HepG2 (cell line): ENCODE measurements around the gene IL1RL2. TPM values are rescaled to one million over a fixed set of nuclear protein-coding genes. Genes with fewer than 3 reads are reported as not detected.

ENCODE experiments used
- ATAC-seq: fragments of 200-7000 bp; cut with Tn5 transposase; 3 replicates; pipeline ENCODE4 v1.9.1; 2020; ENCODE audit warnings: mild to moderate bottlenecking, moderate library complexity
- BruUV-seq: library from RNA; stranded (reverse); fragments of 400-500 nt; replicated peaks from 2 replicates; lab custom pipeline; 2021; lab: Mats Ljungman, UMichigan
- CTCF ChIA-PET: fragments of 300-600 bp; formaldehyde crosslinking; extraction: SDS; loops from one replicate; lab custom pipeline; 2021; ENCODE audit warnings: low total read pairs, inconsistent platforms, low intra/inter-chr PET ratio; lab: Yijun Ruan, JAX
- POLR2A ChIA-PET: fragments of 350-600 bp; sonication (Branson Sonifier 250); formaldehyde crosslinking; loops from one replicate; lab custom pipeline; 2020; ENCODE audit warnings: antibody characterized with exemption, inconsistent platforms; lab: Yijun Ruan, JAX
- DNase-seq: peaks from one replicate; pipeline ENCODE4 v3.0.0-alpha.2; 2015; ENCODE audit warnings: low spot score
- FAIRE-seq: peaks from 3 replicates; lab custom pipeline; 2011; peaks lifted over from hg19 to GRCh38; lab: Jason Lieb, UNC
- H2AFZ ChIP-seq: one replicate; pipeline ENCODE4 v1.6.1; 2011; ENCODE audit warnings: low read length, inconsistent platforms
- H3K27ac ChIP-seq: fragments of 300-600 bp; 3 replicates; pipeline ENCODE4 v1.8.0; 2011; ENCODE audit warnings: mixed run types, mild to moderate bottlenecking, mixed read lengths, low read length, inconsistent platforms; ENCODE audit not compliant: insufficient read depth; ENCODE audit errors: extremely low read length
- H3K27me3 ChIP-seq, 2 experiments: fragments of 200-600 bp in 1 of 2; 2 replicates in 1 of 2; 3 replicates in 1 of 2; pipeline versions ENCODE4 v1.6.0 to v1.8.0; 2011; ENCODE audit warnings: low read length in 2 of 2, mild to moderate bottlenecking in 2 of 2, moderate library complexity in 2 of 2, inconsistent platforms in 1 of 2; ENCODE audit not compliant: insufficient read depth in 2 of 2, control insufficient read depth in 1 of 2
- H3K36me3 ChIP-seq, 2 experiments: fragments of 200-600 bp in 1 of 2; replicated peaks in 1 of 2; 2 replicates in 1 of 2; 3 replicates in 1 of 2; pipeline versions ENCODE4 v1.5.1 to v1.8.0; 2011; ENCODE audit warnings: low read length in 2 of 2, inconsistent platforms in 1 of 2; ENCODE audit not compliant: insufficient read depth in 2 of 2, control insufficient read depth in 1 of 2
- H3K4me1 ChIP-seq: 2 replicates; pipeline ENCODE4 v1.5.1; 2012; ENCODE audit warnings: low read length, inconsistent platforms; ENCODE audit not compliant: insufficient read depth
- H3K4me2 ChIP-seq: 2 replicates; pipeline ENCODE4 v1.6.0; 2011; ENCODE audit warnings: low read depth, low read length, inconsistent platforms
- H3K4me3 ChIP-seq, 3 experiments: fragments of 200-600 bp in 1 of 3; sonication (generic), shearing (Covaris generic) in 1 of 3; replicated peaks in 1 of 3; 2 replicates each; pipeline ENCODE4 v1.5.1; 2011 to 2016; ENCODE audit warnings: low read length in 3 of 3, inconsistent platforms in 2 of 3, low read depth in 2 of 3, mild to moderate bottlenecking in 2 of 3, control low read depth in 1 of 3, mixed read lengths in 1 of 3; ENCODE audit not compliant: insufficient read depth in 1 of 3
- H3K79me2 ChIP-seq: one replicate; pipeline ENCODE4 v1.6.1; 2011; ENCODE audit warnings: low read length, inconsistent platforms; ENCODE audit not compliant: insufficient read depth
- H3K9ac ChIP-seq: 2 replicates; pipeline ENCODE4 v1.6.0; 2011; ENCODE audit warnings: mild to moderate bottlenecking, low read depth, low read length, inconsistent platforms; ENCODE audit not compliant: insufficient read depth
- H3K9me3 ChIP-seq: 2 replicates; pipeline ENCODE4 v1.5.1; 2012; ENCODE audit warnings: mild to moderate bottlenecking, low read length
- H4K20me1 ChIP-seq: 2 replicates; pipeline ENCODE4 v1.6.0; 2011; ENCODE audit warnings: inconsistent platforms, mild to moderate bottlenecking, low read length, moderate library complexity; ENCODE audit not compliant: insufficient read depth
- AGO2 ChIP-seq: fragments of 200-400 bp; formaldehyde crosslinking; optimal IDR thresholded peaks from 2 replicates; pipeline ENCODE3; 2017; ENCODE audit warnings: mild to moderate bottlenecking, low read depth, low read length, moderate library complexity
- ATF1 ChIP-seq: IDR thresholded peaks from 2 replicates; pipeline ENCODE4 v1.6.1; 2016; ENCODE audit warnings: mild to moderate bottlenecking, control low read depth
- ATF5 ChIP-seq: sonication (generic); formaldehyde crosslinking; IDR thresholded peaks from 2 replicates; pipeline ENCODE4 v1.4.0; 2020; ENCODE audit warnings: mild to moderate bottlenecking, low read depth, missing genetic modification reagents
- FLYWCH1 ChIP-seq: sonication (generic); formaldehyde crosslinking; IDR thresholded peaks from 2 replicates; pipeline ENCODE4 v1.8.1; 2023; ENCODE audit warnings: mild to moderate bottlenecking, missing genetic modification reagents
- HNRNPK ChIP-seq: fragments of 200-400 bp; formaldehyde crosslinking; IDR thresholded peaks from 2 replicates; pipeline ENCODE4 v1.6.1; 2018; ENCODE audit warnings: low read length, low read depth, moderate library complexity, mild to moderate bottlenecking; ENCODE audit not compliant: poor library complexity, severe bottlenecking
- KAT8 ChIP-seq: IDR thresholded peaks from 2 replicates; pipeline ENCODE4 v1.6.1; 2016; ENCODE audit warnings: missing genetic modification reagents, missing compliant biosample characterization
- KDM2A ChIP-seq: sonication (generic); formaldehyde crosslinking; IDR thresholded peaks from 2 replicates; pipeline ENCODE4 v1.4.0; 2020; ENCODE audit warnings: low read depth, missing genetic modification reagents, borderline replicate concordance
- MBD4 ChIP-seq: IDR thresholded peaks from 2 replicates; pipeline ENCODE4 v1.6.1; 2012; ENCODE audit warnings: low read length, inconsistent platforms, borderline replicate concordance
- NCOA2 ChIP-seq: sonication (generic); formaldehyde crosslinking; IDR thresholded peaks from 2 replicates; pipeline ENCODE4 v1.8.0; 2022; ENCODE audit warnings: inconsistent platforms
- POLR2G ChIP-seq: fragments of 200-400 bp; formaldehyde crosslinking; IDR thresholded peaks from 2 replicates; pipeline ENCODE4 v1.6.1; 2018; ENCODE audit warnings: mild to moderate bottlenecking, low read depth, low read length, moderate library complexity
- RBFOX2 ChIP-seq: fragments of 200-400 bp; formaldehyde crosslinking; IDR thresholded peaks from 2 replicates; pipeline ENCODE4 v1.6.1; 2017; ENCODE audit warnings: low read depth, mild to moderate bottlenecking, low read length
- RBM22 ChIP-seq: fragments of 200-400 bp; formaldehyde crosslinking; optimal IDR thresholded peaks from 2 replicates; pipeline ENCODE3; 2017; ENCODE audit warnings: mild to moderate bottlenecking, low read length, moderate library complexity
- REPIN1 ChIP-seq: sonication (generic); formaldehyde crosslinking; IDR thresholded peaks from 2 replicates; pipeline ENCODE4 v1.8.0; 2022; ENCODE audit warnings: missing genetic modification reagents, low read depth, mild to moderate bottlenecking, borderline replicate concordance
- YEATS2 ChIP-seq: sonication (generic); formaldehyde crosslinking; IDR thresholded peaks from 2 replicates; pipeline ENCODE4 v1.4.0; 2020; ENCODE audit warnings: missing genetic modification reagents, borderline replicate concordance
- ZBTB10 ChIP-seq: sonication (generic); formaldehyde crosslinking; IDR thresholded peaks from 2 replicates; pipeline ENCODE4 v1.4.0; 2020; ENCODE audit warnings: missing genetic modification reagents, borderline replicate concordance
- ZEB1 ChIP-seq: IDR thresholded peaks from 2 replicates; pipeline ENCODE4 v1.6.1; 2012; ENCODE audit warnings: mild to moderate bottlenecking, low read depth, inconsistent platforms; ENCODE audit not compliant: insufficient replicate concordance
- ZFP36L1 ChIP-seq: sonication (generic); formaldehyde crosslinking; IDR thresholded peaks from 2 replicates; pipeline ENCODE4 v1.8.0; 2022; ENCODE audit warnings: mild to moderate bottlenecking, missing genetic modification reagents, moderate library complexity
- ZNF530 ChIP-seq: sonication (generic); formaldehyde crosslinking; IDR thresholded peaks from 2 replicates; pipeline ENCODE4 v1.5.0; 2020; ENCODE audit warnings: low read depth, mild to moderate bottlenecking, missing genetic modification reagents
- ZSCAN25 ChIP-seq: sonication (generic); formaldehyde crosslinking; IDR thresholded peaks from 2 replicates; pipeline ENCODE4 v1.8.0; 2022; ENCODE audit warnings: mild to moderate bottlenecking, missing genetic modification reagents
- WGBS: methylation state at CpG from one replicate; pipeline ENCODE4 v1.1.6; 2017; ENCODE audit warnings: low lambda C conversion rate; 5-methylcytosine and 5-hydroxymethylcytosine counted together
- in situ Hi-C: cut with HindIII; loops from 2 replicates; pipeline ENCODE4 v1.10.0; 2017; ENCODE audit warnings: low pct_unique_long_range_greater_than_20kb; ENCODE audit not compliant: extremely low pct_ligation_motif_present
- intact Hi-C: fragments of 100-400 bp; cut with micrococcal nuclease; formaldehyde crosslinking; loops from one replicate; pipeline ENCODE4 v1.10.0; 2022; ENCODE audit not compliant: unreplicated experiment
- polyA plus RNA-seq, 8 experiments: library from polyadenylated mRNA; depleted of rRNA in 3 of 8; stranded (reverse) in 7 of 8; unstranded in 1 of 8; fragments of >200 nt; fragmentation: Illumina TruSeq in 4 of 8; extraction: Trizol in 4 of 8; gene quantifications; 2 replicates each; pipeline versions ENCODE4 v1.2.1 to v1.2.3, GENCODE V29; 2011 to 2016; ENCODE audit warnings: low read depth in 4 of 8, missing spikeins in 1 of 8, mixed read lengths in 1 of 8; ENCODE audit not compliant: insufficient read depth in 1 of 8
- total RNA-seq, 5 experiments: library from RNA; depleted of rRNA; stranded (reverse); fragments of >200 nt; fragmentation: Illumina TruSeq; extraction: Trizol; gene quantifications; 2 replicates each; pipeline ENCODE4 v1.2.3, GENCODE V29; 2016; ENCODE audit warnings: low read depth in 1 of 5

The IL1RL2 gene
- total and polyA plus RNA-seq, 2 of the 13 experiments (the other 11 are each of a cell fraction or from before 2014, with no cell fraction given), result 0.03 TPM; not detected in 1

- Histone ChIP-seq H2AFZ (no peak overlapping the region), H3K27me3 (no peaks in the 10 kb centered on the region), H3K4me1 (peaks cover 45% of the 10 kb centered on the region), H3K9ac (no peak overlapping the region), H3K27ac (no peak overlapping the region), H3K36me3 (peaks cover 10 to 29% of the 10 kb centered on the region in 2 experiments; a peak in 4 of 5 replicates), H3K4me3 (no peak overlapping the region), H3K79me2 (no peaks in the 10 kb centered on the region), H4K20me1 (no peaks in the 10 kb centered on the region), H3K4me2 (peak overlapping the region; percentile 6; the same call in 1 of the 2 replicates), H3K9me3 (no peaks in the 10 kb centered on the region)
- TF ChIP-seq RBM22 (peak; percentile 31), FLYWCH1 (no peak), REPIN1 (CRISPR knock-in tag) (0 out of 2 replicates have a peak, but pooled peaks have one; percentile 14), ZBTB10 (no peak), KAT8 (0 out of 2 replicates have a peak, but pooled peaks have one; percentile 13), ATF5 (no peak), ZFP36L1 (CRISPR knock-in tag) (no peak), ZNF530 (CRISPR knock-in tag) (no peak), RBFOX2 (0 out of 2 replicates have a peak, but pooled peaks have one; percentile 3), AGO2 (peak; percentile 18), HNRNPK (peak; percentile 26), KDM2A (CRISPR knock-in tag) (0 out of 2 replicates have a peak, but pooled peaks have one; percentile 20), ATF1 (CRISPR knock-in tag) (peak; percentile 29; the same call in 1 of the 2 replicates), POLR2G (peak; percentile 50), NCOA2 (CRISPR knock-in tag) (peak; percentile 5; the same call in 1 of the 2 replicates), MBD4 (peak; percentile 59; the same call in 1 of the 2 replicates), YEATS2 (CRISPR knock-in tag) (0 out of 2 replicates have a peak, but pooled peaks have one; percentile 36), ZSCAN25 (CRISPR knock-in tag) (0 out of 2 replicates have a peak, but pooled peaks have one; percentile 8), ZEB1 (peak; percentile 36)
- FAIRE-seq (peak; percentile 21), ATAC-seq (peak; percentile 40), DNase-seq (no peak)
- BruUV-seq, result no TSS peak
- intact Hi-C loops (no loop called here), in situ Hi-C loops (no loop called here)
- ChIA-PET POLR2A (interaction anchor here (1.4 to 1.5 kb wide), 2 partner anchors 23 to 38 kb away, joined by 5 read pairs; partner anchors contain the start of gene IL1R1), CTCF (no interaction called here)
- 97% methylated on average over 2 of the region's 2 CpGs for WGBS
Measured at GRCh38 chr2:102179788-102180686, 6.8 kb upstream of the IL1RL2 start.
